Liver (tissue), 3 donors: ENCODE data around the gene PCDHA1.

Experiments used
- EGR1 ChIP-seq, 2 donors: IDR thresholded peaks; 2 replicates each; pipeline ENCODE4 v1.6.1; 2016 to 2018; ENCODE audit warnings: antibody characterized with exemption in 2 of 2, low read depth in 2 of 2
- FOXA1 ChIP-seq: IDR thresholded peaks from 2 replicates; pipeline ENCODE4 v1.6.1; 2016; ENCODE audit warnings: antibody characterized with exemption
- MAX ChIP-seq: IDR thresholded peaks from 2 replicates; pipeline ENCODE4 v1.6.1; 2016; ENCODE audit warnings: antibody characterized with exemption
- RAD21 ChIP-seq, 2 donors: IDR thresholded peaks; 2 replicates each; pipeline ENCODE4 v1.6.1; 2016; ENCODE audit warnings: antibody characterized with exemption in 2 of 2, mild to moderate bottlenecking in 2 of 2
- REST ChIP-seq: IDR thresholded peaks from 2 replicates; pipeline ENCODE4 v1.6.1; 2016; ENCODE audit warnings: antibody characterized with exemption, mild to moderate bottlenecking
- RXRA ChIP-seq, 2 donors: IDR thresholded peaks; 2 replicates each; pipeline ENCODE4 v1.6.1; 2017 to 2018; ENCODE audit warnings: antibody characterized with exemption in 2 of 2, mild to moderate bottlenecking in 1 of 2
- SP1 ChIP-seq: IDR thresholded peaks from 2 replicates; pipeline ENCODE4 v1.6.1; 2018; ENCODE audit warnings: antibody characterized with exemption, mild to moderate bottlenecking
- TAF1 ChIP-seq: conservative IDR thresholded peaks from 2 replicates; pipeline ENCODE4 v1.6.1; 2016; ENCODE audit warnings: antibody characterized with exemption, mild to moderate bottlenecking
- TF ChIP-seq, protein P1 (sequence below): fragments of 150-350 bp; IDR thresholded peaks from 2 replicates; pipeline ENCODE4 v1.5.1; 2017; ENCODE audit warnings: improper control_type of control experiment, low read depth, low read length; ENCODE audit not compliant: missing input control
- TF ChIP-seq, protein P2 (sequence below): IDR thresholded peaks from 2 replicates; pipeline ENCODE4 v1.6.1; 2016; ENCODE audit warnings: antibody characterized with exemption
- TF ChIP-seq, protein P3 (sequence below): IDR thresholded peaks from 2 replicates; pipeline ENCODE4 v1.6.1; 2016; ENCODE audit warnings: antibody characterized with exemption
- donor health status: healthy.
- donor health status: healthy.

- TF ChIP-seq, protein P1, sequence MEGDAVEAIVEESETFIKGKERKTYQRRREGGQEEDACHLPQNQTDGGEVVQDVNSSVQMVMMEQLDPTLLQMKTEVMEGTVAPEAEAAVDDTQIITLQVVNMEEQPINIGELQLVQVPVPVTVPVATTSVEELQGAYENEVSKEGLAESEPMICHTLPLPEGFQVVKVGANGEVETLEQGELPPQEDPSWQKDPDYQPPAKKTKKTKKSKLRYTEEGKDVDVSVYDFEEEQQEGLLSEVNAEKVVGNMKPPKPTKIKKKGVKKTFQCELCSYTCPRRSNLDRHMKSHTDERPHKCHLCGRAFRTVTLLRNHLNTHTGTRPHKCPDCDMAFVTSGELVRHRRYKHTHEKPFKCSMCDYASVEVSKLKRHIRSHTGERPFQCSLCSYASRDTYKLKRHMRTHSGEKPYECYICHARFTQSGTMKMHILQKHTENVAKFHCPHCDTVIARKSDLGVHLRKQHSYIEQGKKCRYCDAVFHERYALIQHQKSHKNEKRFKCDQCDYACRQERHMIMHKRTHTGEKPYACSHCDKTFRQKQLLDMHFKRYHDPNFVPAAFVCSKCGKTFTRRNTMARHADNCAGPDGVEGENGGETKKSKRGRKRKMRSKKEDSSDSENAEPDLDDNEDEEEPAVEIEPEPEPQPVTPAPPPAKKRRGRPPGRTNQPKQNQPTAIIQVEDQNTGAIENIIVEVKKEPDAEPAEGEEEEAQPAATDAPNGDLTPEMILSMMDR, result no peak
- no peak for TF ChIP-seq RAD21 (IDR thresholded peaks at IDR 0.05)
- TF ChIP-seq, protein P2, sequence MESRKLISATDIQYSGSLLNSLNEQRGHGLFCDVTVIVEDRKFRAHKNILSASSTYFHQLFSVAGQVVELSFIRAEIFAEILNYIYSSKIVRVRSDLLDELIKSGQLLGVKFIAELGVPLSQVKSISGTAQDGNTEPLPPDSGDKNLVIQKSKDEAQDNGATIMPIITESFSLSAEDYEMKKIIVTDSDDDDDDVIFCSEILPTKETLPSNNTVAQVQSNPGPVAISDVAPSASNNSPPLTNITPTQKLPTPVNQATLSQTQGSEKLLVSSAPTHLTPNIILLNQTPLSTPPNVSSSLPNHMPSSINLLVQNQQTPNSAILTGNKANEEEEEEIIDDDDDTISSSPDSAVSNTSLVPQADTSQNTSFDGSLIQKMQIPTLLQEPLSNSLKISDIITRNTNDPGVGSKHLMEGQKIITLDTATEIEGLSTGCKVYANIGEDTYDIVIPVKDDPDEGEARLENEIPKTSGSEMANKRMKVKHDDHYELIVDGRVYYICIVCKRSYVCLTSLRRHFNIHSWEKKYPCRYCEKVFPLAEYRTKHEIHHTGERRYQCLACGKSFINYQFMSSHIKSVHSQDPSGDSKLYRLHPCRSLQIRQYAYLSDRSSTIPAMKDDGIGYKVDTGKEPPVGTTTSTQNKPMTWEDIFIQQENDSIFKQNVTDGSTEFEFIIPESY, result no peak
- TF ChIP-seq, protein P3, sequence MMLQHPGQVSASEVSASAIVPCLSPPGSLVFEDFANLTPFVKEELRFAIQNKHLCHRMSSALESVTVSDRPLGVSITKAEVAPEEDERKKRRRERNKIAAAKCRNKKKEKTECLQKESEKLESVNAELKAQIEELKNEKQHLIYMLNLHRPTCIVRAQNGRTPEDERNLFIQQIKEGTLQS, result no peak
- no peak for TF ChIP-seq MAX
- TF ChIP-seq SP1, result no peak
- no peak for TF ChIP-seq FOXA1
- no peak for TF ChIP-seq REST
- no peak for TF ChIP-seq EGR1 (IDR thresholded peaks at IDR 0.05; ENCODE audit: low read depth in 2 of 2)
- TF ChIP-seq RXRA (IDR thresholded peaks at IDR 0.05), result no peak
- no peak for TF ChIP-seq TAF1
Observed at GRCh38 chr5:141031006-141031405, 245.1 kb downstream of the PCDHA1 start.
